Mucosa of stomach (tissue), 1 donor: ENCODE results near the gene ABAT.

Source experiments
- H3K27me3 ChIP-seq: one replicate; pipeline ENCODE4 v1.7.0; 2013; ENCODE audit warnings: mild to moderate bottlenecking, low read length; ENCODE audit not compliant: control insufficient read depth, insufficient read depth
- H3K36me3 ChIP-seq: one replicate; pipeline ENCODE4 v1.7.0; 2013; ENCODE audit warnings: low read length; ENCODE audit not compliant: control insufficient read depth, insufficient read depth
- H3K4me1 ChIP-seq: one replicate; pipeline ENCODE4 v1.7.0; 2013; ENCODE audit warnings: mild to moderate bottlenecking, low read length; ENCODE audit not compliant: control insufficient read depth, insufficient read depth
- H3K4me3 ChIP-seq: one replicate; pipeline ENCODE4 v1.7.0; 2013; ENCODE audit warnings: low read length
- H3K9ac ChIP-seq: one replicate; pipeline ENCODE4 v1.7.0; 2013; ENCODE audit warnings: mild to moderate bottlenecking, low read length, moderate library complexity
- H3K9me3 ChIP-seq: one replicate; pipeline ENCODE4 v1.7.0; 2013; ENCODE audit warnings: mild to moderate bottlenecking, low read length, moderate library complexity; ENCODE audit not compliant: control insufficient read depth
- donor health status: Pancreatic carcinoma.

Gene ABAT

GRCh38 chr16:8716592-8716991, 42.2 kb downstream of the ABAT start:
- H3K4me1 ChIP-seq: no peaks in the 10 kb centered on the region
- H3K4me3 ChIP-seq: no peak overlapping the region
- no peaks in the 10 kb centered on the region for H3K9me3 ChIP-seq
- no peaks in the 10 kb centered on the region for H3K27me3 ChIP-seq
- H3K36me3 ChIP-seq: no peaks in the 10 kb centered on the region
- H3K9ac ChIP-seq: no peak overlapping the region

- Histone ChIP-seq H3K9me3 (no peaks in the 10 kb centered on the region), H3K36me3 (no peaks in the 10 kb centered on the region), H3K9ac (no peak overlapping the region), H3K27me3 (no peaks in the 10 kb centered on the region), H3K4me3 (no peak overlapping the region), H3K4me1 (no peaks in the 10 kb centered on the region)
These were observed 43.1 kb downstream of the ABAT start for GRCh38 chr16:8717469-8717868.

- no peaks in the 10 kb centered on the region for H3K27me3 ChIP-seq
- H3K4me1 ChIP-seq: no peaks in the 10 kb centered on the region
- H3K36me3 ChIP-seq: no peaks in the 10 kb centered on the region
- no peak overlapping the region for H3K9ac ChIP-seq
- no peaks in the 10 kb centered on the region for H3K9me3 ChIP-seq
- H3K4me3 ChIP-seq: no peak overlapping the region
These were observed 43.5 kb downstream of the ABAT start for GRCh38 chr16:8717892-8718415.

DNA sequence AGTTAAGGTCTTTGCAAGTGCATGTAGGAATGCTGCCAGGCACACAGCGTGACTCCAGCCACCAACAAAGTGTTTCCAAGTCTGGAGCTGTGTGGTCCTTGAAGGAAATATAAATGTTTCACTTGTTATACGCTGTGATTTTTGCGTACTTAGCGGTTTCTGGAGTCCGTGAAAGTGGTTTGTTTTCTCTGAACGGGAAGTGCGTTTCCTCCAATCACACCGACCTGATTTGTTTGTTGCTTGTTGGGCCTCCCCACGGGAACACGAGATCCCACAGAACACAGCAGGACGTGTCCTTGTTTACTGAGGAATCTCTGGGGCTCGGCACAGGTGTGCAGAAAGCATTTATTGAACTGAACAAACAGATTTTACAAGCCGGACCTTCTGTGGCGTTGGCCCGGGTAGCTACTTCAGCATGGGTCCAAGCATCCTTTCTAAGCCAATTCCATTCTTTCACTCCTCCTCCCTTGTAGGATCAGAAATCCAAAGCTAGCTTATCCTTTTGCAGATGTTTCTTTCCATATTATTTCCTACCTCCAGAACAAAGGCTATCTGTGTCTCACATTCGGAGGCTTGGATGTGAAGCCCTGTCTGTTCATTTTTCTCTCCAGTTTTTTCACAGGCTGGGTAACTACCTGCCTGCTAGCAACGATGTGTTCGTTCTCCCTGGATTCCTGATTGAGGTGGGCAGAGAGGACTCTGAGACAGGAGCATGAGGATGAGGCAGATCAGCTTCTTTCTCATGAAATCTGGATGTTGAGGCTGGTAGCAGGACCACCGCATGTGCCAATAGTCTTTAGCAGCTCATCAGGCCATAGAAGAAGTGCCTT, 44.6 kb downstream of the ABAT start:
- no peaks in the 10 kb centered on the region for H3K9me3 ChIP-seq
- no peaks in the 10 kb centered on the region for H3K27me3 ChIP-seq
- H3K4me1 ChIP-seq: no peaks in the 10 kb centered on the region
- no peak overlapping the region for H3K4me3 ChIP-seq
- no peak overlapping the region for H3K9ac ChIP-seq
- no peaks in the 10 kb centered on the region for H3K36me3 ChIP-seq

- Histone ChIP-seq H3K4me3 (no peak overlapping the region), H3K9me3 (no peaks in the 10 kb centered on the region), H3K4me1 (no peaks in the 10 kb centered on the region), H3K36me3 (no peaks in the 10 kb centered on the region), H3K27me3 (no peaks in the 10 kb centered on the region), H3K9ac (no peak overlapping the region)
These were observed 45.9 kb downstream of the ABAT start for GRCh38 chr16:8720080-8720966.

DNA sequence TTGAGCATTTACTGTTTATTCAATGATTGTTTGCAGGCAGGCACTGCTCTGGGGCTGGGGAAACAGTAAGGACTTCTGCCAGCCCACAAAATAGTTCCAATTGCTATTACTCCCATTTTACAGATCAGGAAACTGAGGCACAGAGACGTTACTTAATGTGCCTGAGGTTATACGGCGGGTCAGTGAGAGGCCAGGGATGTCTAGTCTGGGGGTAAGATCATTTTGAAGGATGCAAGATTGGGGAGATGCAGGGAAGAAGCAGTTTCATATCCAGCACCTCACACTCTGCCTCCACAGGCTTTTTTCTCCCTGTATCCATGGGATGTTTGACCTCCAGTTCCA, 46.5 kb downstream of the ABAT start:
- no peak overlapping the region for H3K9ac ChIP-seq
- H3K27me3 ChIP-seq: no peaks in the 10 kb centered on the region
- no peaks in the 10 kb centered on the region for H3K4me1 ChIP-seq
- no peaks in the 10 kb centered on the region for H3K9me3 ChIP-seq
- H3K36me3 ChIP-seq: no peaks in the 10 kb centered on the region
- no peak overlapping the region for H3K4me3 ChIP-seq

DNA sequence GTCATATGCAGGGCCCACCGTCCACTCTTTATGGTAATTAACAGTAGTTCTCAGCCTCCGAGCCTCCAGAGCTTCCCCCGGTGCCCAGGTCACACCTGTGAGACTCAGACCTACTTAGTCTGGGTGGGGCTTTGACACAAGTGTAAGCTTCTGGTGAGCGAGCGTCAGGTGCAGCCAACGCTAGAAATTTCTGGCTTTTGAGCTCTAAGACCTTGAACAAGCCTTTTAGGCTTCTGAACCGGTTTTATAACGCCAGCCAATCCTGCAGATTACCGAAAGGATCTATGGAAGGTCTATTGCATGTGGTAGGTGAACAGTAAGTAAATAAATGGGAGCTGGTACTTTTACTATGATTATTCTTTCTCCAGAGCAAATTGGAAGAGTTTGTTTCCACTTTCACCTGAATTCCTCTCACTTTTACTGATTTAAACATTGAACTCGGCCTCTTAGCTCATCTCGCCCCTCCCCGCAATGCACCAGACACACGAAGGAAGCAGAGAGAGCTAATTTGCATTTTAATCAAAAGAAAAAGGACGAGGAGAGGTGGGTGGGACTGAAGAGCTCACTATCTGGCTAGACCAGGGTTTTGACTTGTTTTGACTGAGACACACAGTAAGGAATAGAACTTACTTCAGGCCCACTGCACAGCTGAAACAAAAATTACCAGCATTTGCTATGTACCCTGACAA, 47.1 kb downstream of the ABAT start:
- no peaks in the 10 kb centered on the region for H3K36me3 ChIP-seq
- no peaks in the 10 kb centered on the region for H3K4me1 ChIP-seq
- H3K4me3 ChIP-seq: no peak overlapping the region
- H3K9me3 ChIP-seq: no peaks in the 10 kb centered on the region
- no peak overlapping the region for H3K9ac ChIP-seq
- no peaks in the 10 kb centered on the region for H3K27me3 ChIP-seq

GRCh38 chr16:8722025-8722348, 47.6 kb downstream of the ABAT start:
- H3K36me3 ChIP-seq: no peaks in the 10 kb centered on the region
- H3K9ac ChIP-seq: no peak overlapping the region
- no peaks in the 10 kb centered on the region for H3K27me3 ChIP-seq
- H3K4me3 ChIP-seq: no peak overlapping the region
- H3K4me1 ChIP-seq: no peaks in the 10 kb centered on the region
- no peaks in the 10 kb centered on the region for H3K9me3 ChIP-seq

DNA sequence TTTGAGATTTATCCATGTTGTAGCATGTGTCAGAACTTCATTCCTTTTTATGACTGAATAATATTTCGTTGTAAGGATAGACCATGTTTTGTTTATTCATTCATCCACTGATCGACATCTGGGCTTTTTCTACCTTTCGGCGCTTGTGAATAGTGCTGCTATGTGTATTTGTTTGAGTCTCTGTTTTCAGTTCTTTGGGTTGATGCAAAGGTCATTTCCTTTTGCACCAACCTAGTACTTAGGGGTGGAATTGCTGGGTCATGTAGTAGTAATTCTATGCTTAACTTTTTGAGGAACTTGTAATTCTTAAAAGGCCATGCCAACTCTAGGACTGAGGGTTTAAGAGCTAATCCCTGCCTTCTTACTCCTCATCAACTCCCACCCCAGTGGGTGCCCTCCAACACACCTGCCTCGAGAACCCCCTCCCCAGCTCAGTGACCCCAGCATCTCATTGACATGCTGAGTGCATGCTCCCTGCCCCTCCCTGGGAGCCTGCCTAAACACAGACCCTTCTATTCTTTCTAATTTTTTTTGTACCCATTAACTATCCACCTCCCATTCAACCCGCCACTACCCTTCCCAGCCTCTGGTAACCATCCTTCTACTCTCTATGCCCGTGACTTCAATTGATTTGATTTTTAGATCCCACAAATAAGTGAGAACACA, 51.2 kb downstream of the ABAT start:
- no peaks in the 10 kb centered on the region for H3K27me3 ChIP-seq
- H3K4me3 ChIP-seq: no peak overlapping the region
- H3K9me3 ChIP-seq: no peaks in the 10 kb centered on the region
- H3K4me1 ChIP-seq: no peaks in the 10 kb centered on the region
- H3K9ac ChIP-seq: no peak overlapping the region
- no peaks in the 10 kb centered on the region for H3K36me3 ChIP-seq

DNA sequence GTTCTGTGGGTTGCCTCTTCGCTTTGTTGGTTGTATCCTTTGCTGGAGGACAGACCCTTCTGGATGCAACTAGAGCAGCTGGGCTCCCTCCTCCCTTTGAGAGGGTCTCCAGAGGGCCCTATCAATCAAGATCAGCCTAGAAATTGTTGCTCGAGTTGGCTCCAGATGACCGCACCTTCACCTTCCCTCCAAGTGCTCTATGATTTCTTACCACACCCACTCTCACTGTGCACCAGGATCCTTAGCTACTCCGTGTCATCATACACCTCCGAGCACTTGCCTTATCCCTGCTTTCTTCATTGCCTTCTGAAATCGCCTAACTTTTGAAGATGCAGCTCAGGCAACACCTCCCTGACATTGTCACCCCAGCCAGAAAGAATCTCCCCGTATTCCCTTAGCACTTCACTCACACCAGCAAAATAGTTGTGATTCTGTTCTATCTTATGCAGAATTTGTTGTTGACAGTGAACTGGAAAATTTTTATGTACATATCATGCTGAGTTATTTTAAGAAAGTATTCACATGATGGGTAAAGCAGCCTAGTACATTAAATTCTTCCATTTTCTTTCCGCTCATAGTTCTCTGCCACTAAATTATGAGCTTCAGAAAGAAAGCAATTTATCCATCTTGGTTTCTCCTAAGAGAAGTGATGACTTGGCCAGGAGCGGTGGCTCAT, 52.9 kb downstream of the ABAT start:
- no peak overlapping the region for H3K9ac ChIP-seq
- H3K4me3 ChIP-seq: no peak overlapping the region
- no peaks in the 10 kb centered on the region for H3K9me3 ChIP-seq
- no peaks in the 10 kb centered on the region for H3K27me3 ChIP-seq
- H3K4me1 ChIP-seq: no peaks in the 10 kb centered on the region
- no peaks in the 10 kb centered on the region for H3K36me3 ChIP-seq

DNA sequence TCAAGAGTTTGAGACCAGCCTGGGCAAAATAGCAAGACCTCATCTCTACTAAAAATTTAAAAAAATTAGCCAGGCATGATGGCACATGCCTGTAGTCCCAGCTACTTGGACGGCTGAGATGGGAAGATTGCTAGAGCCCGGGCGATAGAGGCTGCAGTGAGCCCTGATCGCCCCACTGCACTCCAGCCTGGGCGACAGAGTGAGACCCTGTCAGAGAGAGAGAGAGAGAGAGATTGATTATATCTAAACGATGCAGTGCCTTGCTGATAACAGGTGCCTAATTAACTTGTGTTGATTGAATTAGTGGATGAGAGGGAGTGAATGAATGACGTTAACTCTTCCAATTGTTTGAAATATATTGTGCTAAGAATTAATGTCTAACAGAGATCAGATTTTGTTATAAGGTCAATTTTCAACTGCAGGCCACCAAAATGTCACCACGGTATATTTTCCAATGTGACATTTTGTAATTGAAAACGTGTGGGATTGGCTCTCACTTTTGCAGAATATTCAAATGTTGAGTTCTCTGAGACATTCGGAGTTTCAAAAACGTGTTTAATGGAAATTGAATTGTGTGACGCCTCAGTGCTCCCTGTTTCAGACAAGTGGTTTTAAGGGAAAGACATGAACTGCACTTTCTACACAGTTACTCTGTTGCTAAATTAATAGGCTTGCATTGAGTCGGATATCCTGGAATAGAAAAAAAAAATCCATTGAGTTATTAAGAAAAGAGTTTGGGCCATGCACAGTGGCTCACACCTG, 53.6 kb downstream of the ABAT start:
- no peaks in the 10 kb centered on the region for H3K9me3 ChIP-seq
- no peak overlapping the region for H3K4me3 ChIP-seq
- H3K9ac ChIP-seq: no peak overlapping the region
- no peaks in the 10 kb centered on the region for H3K36me3 ChIP-seq
- no peaks in the 10 kb centered on the region for H3K27me3 ChIP-seq
- no peaks in the 10 kb centered on the region for H3K4me1 ChIP-seq
